ENCODE measurements around the gene VARS2. TPM values are rescaled to one million over a fixed set of nuclear protein-coding genes. Genes with fewer than 3 reads are reported as not detected.

VARS2 gene
- total RNA-seq, 2 donors from 2014 or later, result 12.1 to 13.6 TPM

DNA sequence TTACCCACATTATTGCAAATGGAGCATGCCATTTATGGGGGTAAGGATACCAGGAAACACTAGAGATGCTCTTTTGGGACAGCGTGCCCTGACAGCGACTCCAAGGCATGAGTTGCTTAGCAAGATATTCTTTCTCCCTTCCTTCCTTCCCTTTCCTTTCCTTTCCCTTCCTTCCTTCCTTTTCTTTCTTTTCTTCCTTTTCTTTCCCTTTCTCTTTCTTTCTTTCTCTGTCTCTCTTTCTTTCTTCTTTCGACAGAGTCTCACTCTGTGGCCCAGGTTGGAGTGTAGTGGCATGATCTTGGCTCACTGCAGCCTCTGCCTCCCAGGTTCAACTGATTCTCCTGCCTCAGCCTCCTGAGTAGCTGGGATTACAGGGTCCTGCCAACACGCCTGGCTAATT is 30.0 kb downstream of the VARS2 start:
- TF ChIP-seq, protein P1, sequence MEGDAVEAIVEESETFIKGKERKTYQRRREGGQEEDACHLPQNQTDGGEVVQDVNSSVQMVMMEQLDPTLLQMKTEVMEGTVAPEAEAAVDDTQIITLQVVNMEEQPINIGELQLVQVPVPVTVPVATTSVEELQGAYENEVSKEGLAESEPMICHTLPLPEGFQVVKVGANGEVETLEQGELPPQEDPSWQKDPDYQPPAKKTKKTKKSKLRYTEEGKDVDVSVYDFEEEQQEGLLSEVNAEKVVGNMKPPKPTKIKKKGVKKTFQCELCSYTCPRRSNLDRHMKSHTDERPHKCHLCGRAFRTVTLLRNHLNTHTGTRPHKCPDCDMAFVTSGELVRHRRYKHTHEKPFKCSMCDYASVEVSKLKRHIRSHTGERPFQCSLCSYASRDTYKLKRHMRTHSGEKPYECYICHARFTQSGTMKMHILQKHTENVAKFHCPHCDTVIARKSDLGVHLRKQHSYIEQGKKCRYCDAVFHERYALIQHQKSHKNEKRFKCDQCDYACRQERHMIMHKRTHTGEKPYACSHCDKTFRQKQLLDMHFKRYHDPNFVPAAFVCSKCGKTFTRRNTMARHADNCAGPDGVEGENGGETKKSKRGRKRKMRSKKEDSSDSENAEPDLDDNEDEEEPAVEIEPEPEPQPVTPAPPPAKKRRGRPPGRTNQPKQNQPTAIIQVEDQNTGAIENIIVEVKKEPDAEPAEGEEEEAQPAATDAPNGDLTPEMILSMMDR (IDR thresholded peaks at IDR 0.05), result no peak
- no peaks in the 10 kb centered on the region for H3K36me3 ChIP-seq
- no peak overlapping the region for H3K27ac ChIP-seq
- peaks cover 0 to 12% of the 10 kb centered on the region in 2 donors for H3K4me1 ChIP-seq
- DNase-seq (ENCODE audit: low spot score), result no peak
- H3K27me3 ChIP-seq, result no peaks in the 10 kb centered on the region
- H3K4me3 ChIP-seq, result no peak overlapping the region
- H3K9me3 ChIP-seq, result no peaks in the 10 kb centered on the region

DNA sequence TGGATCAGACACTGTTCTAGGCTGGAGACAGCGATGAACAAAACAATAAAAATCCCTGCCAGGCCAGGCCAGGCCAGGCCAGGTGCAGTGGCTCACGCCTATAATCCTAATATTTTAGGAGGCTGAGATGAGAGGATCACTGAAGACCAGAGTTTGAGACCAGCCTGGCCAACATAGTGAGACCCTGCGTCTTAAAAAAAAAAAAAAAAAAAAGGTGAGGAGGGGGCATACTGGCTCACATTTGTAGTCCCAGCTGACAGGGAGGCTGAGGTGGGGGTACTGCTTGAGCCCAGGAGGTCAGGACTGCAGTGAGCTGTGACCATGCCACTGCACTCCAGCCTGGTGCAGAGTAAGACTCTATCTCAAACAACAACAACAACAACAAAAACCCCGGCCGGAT is 31.2 kb downstream of the VARS2 start:
- Histone ChIP-seq H3K9me3 (no peaks in the 10 kb centered on the region), H3K27ac (no peak overlapping the region), H3K4me1 (peaks cover 0 to 12% of the 10 kb centered on the region in 2 donors), H3K36me3 (no peaks in the 10 kb centered on the region), H3K27me3 (no peaks in the 10 kb centered on the region), H3K4me3 (no peak overlapping the region)
- TF ChIP-seq, protein P1 (IDR thresholded peaks at IDR 0.05), result no peak
- no peak for DNase-seq (ENCODE audit: low spot score)

DNA sequence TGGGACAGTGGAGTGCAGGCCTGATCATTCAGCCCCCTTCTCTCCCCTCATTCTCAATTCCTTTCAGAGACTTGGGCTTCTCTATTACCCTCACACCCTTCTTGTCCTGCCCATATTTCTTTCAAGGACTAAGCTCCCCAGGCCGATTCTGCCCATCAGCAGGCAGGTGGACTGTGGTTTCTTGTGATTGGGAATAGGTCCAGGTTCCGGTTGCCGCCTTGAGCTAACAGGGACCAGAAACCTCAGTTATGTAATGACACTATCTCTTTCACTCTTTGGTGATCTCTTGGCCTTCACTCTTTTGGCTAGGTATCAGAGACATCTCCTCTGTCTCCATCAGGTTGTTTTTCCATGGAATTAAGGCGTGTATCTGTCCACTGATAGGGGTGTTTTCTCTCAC is 33.2 kb downstream of the VARS2 start:
- H3K36me3 ChIP-seq, result no peaks in the 10 kb centered on the region
- TF ChIP-seq, protein P1 (IDR thresholded peaks at IDR 0.05), result no peak

DNA sequence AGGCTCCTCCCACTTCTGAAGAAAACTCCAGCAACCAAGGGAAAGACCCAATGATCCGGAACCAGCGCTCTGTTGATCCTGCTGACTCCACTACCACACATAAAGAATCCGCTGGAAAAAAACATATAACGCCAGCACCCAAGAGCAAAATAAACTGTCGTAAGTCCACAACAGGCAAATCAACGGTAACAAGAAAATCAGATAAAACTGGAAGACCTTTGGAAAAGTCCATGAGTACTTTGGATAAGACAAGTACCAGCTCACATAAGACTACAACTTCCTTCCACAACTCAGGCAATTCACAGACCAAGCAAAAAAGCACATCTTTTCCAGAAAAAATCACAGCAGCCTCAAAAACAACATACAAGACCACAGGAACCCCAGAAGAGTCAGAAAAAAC is 34.8 kb downstream of the VARS2 start:
- DNase-seq (ENCODE audit: low spot score), result no peak

More for the DNA sequence above, 33.2 kb downstream of the VARS2 start:
- Histone ChIP-seq H3K4me1 (peaks cover 0 to 11% of the 10 kb centered on the region in 2 donors), H3K27ac (no peak overlapping the region), H3K9me3 (no peaks in the 10 kb centered on the region), H3K27me3 (no peaks in the 10 kb centered on the region), H3K4me3 (no peak overlapping the region)
- no peak for DNase-seq (ENCODE audit: low spot score)

DNA sequence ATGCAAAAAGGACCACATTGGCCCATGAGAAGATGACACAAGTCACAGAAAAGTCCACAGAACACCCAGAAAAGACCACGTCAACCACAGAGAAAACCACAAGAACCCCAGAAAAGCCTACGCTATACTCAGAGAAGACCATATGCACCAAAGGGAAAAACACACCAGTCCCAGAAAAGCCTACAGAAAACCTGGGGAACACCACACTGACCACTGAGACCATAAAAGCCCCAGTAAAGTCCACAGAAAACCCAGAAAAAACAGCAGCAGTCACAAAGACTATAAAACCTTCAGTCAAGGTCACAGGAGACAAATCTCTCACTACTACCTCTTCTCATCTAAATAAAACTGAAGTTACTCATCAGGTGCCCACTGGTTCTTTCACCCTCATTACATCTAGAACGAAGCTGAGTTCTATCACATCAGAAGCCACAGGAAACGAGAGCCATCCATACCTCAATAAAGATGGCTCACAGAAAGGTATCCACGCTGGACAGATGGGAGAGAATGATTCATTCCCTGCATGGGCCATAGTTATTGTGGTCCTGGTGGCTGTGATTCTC is 38.0 kb downstream of the VARS2 start:
- Histone ChIP-seq H3K36me3 (no peaks in the 10 kb centered on the region), H3K27ac (no peak overlapping the region), H3K27me3 (no peaks in the 10 kb centered on the region), H3K4me1 (peaks cover 0 to 13% of the 10 kb centered on the region in 2 donors), H3K9me3 (no peaks in the 10 kb centered on the region), H3K4me3 (no peak overlapping the region)
- DNase-seq (ENCODE audit: low spot score), result no peak
- TF ChIP-seq, protein P1 (IDR thresholded peaks at IDR 0.05), result no peak

More for the DNA sequence above, 34.8 kb downstream of the VARS2 start:
- no peaks in the 10 kb centered on the region for H3K9me3 ChIP-seq
- TF ChIP-seq, protein P1 (IDR thresholded peaks at IDR 0.05), result no peak
- no peaks in the 10 kb centered on the region for H3K27me3 ChIP-seq
- no peaks in the 10 kb centered on the region for H3K4me1 ChIP-seq
- H3K4me3 ChIP-seq, result no peak overlapping the region
- H3K36me3 ChIP-seq, result no peaks in the 10 kb centered on the region
- H3K27ac ChIP-seq, result no peak overlapping the region
